ENCODE data around the gene NAGS. TPM values are rescaled to one million over a fixed set of nuclear protein-coding genes. Genes with fewer than 3 reads are reported as not detected.

The NAGS gene
- total RNA-seq, 2 experiments from 2014 or later, result 0.17 to 0.31 TPM

Other genes starting within 250 kb of the NAGS start
- not detected for gene SOST, start 245.8 kb upstream of the NAGS start, total RNA-seq
- gene DUSP3, start 225.6 kb upstream of the NAGS start, total RNA-seq, result 10 to 100 TPM; 12.2 to 13.5 TPM
- not detected for gene CFAP97D1, start 224.2 kb upstream of the NAGS start, total RNA-seq
- gene MPP3, start 171.5 kb upstream of the NAGS start, total RNA-seq, result under 1 TPM; 0.30 to 0.33 TPM
- not detected for gene CD300LG, start 157.4 kb upstream of the NAGS start, total RNA-seq
- gene MPP2, start 97.1 kb upstream of the NAGS start, total RNA-seq, result 1 to 10 TPM; 2.3 to 2.5 TPM
- gene PPY, start 62.1 kb upstream of the NAGS start, total RNA-seq, result not detected
- gene PYY, start 50.7 kb upstream of the NAGS start, total RNA-seq, result not detected
- gene TMEM101, start 10.3 kb downstream of the NAGS start, total RNA-seq, result 10 to 100 TPM; 25.6 to 26.7 TPM
- gene LSM12, start 62.0 kb downstream of the NAGS start, total RNA-seq, result 10 to 100 TPM; 79.8 to 83.9 TPM
- gene G6PC3, start 66.1 kb downstream of the NAGS start, total RNA-seq, result 10 to 100 TPM; 15.9 to 19.4 TPM
- gene HDAC5, start 119.0 kb downstream of the NAGS start, total RNA-seq, result 10 to 100 TPM; 17.9 to 18.9 TPM
- gene HROB, start 137.3 kb downstream of the NAGS start, total RNA-seq, result 10 to 100 TPM; 16.9 to 17.6 TPM
- gene ASB16, start 166.1 kb downstream of the NAGS start, total RNA-seq, result under 1 TPM in 1 of 2 experiments, not detected in 1; 0.12 TPM
- gene TMUB2, start 182.3 kb downstream of the NAGS start, total RNA-seq, result 10 to 100 TPM; 21.2 to 22.9 TPM
- gene ATXN7L3, start 195.3 kb downstream of the NAGS start, total RNA-seq, result 10 to 100 TPM; 53.3 to 53.9 TPM
- 10 to 100 TPM; 91.8 to 92.6 TPM for gene UBTF, start 215.1 kb downstream of the NAGS start, total RNA-seq